Trophoblast cell (in vitro differentiated cells and primary cell): ENCODE measurements around the gene AFG3L2.

ENCODE experiments used
- DNase-seq, 2 donors: peaks; one replicate each; pipeline ENCODE4 v3.0.0-alpha.2; 2016
- H2AFZ ChIP-seq: 2 replicates; pipeline ENCODE4 v1.6.1; 2013; ENCODE audit warnings: low read length, moderate library complexity, mild to moderate bottlenecking; ENCODE audit not compliant: insufficient read depth, poor library complexity
- H2AK5ac ChIP-seq: 2 replicates; pipeline ENCODE4 v1.6.1; 2013; ENCODE audit warnings: mild to moderate bottlenecking, low read length
- H2BK120ac ChIP-seq: 2 replicates; pipeline ENCODE4 v1.6.1; 2013; ENCODE audit warnings: low read length, mild to moderate bottlenecking, moderate library complexity; ENCODE audit not compliant: insufficient read depth, poor library complexity
- H2BK12ac ChIP-seq: 2 replicates; pipeline ENCODE4 v1.6.1; 2013; ENCODE audit warnings: mild to moderate bottlenecking, low read length, moderate library complexity
- H2BK5ac ChIP-seq: 2 replicates; pipeline ENCODE4 v1.6.1; 2013; ENCODE audit warnings: low read length, low read depth, moderate library complexity, mild to moderate bottlenecking; ENCODE audit not compliant: poor library complexity
- H3K14ac ChIP-seq: 2 replicates; pipeline ENCODE4 v1.6.1; 2013; ENCODE audit warnings: mild to moderate bottlenecking, low read length
- H3K18ac ChIP-seq: 2 replicates; pipeline ENCODE4 v1.6.1; 2013; ENCODE audit warnings: mild to moderate bottlenecking, low read length
- H3K23ac ChIP-seq: 2 replicates; pipeline ENCODE4 v1.6.1; 2013; ENCODE audit warnings: low read length
- H3K27ac ChIP-seq: 2 replicates; pipeline ENCODE4 v1.5.1; 2013; ENCODE audit warnings: low read depth, mild to moderate bottlenecking, inconsistent platforms, low read length, moderate library complexity
- H3K27me3 ChIP-seq: 2 replicates; pipeline ENCODE4 v1.6.1; 2013; ENCODE audit warnings: inconsistent platforms, mild to moderate bottlenecking, low read length, moderate library complexity; ENCODE audit not compliant: insufficient read depth
- H3K36me3 ChIP-seq, 2 experiments: 1 replicate in 1 of 2; 2 replicates in 1 of 2; pipeline ENCODE4 v1.6.1; 2013; ENCODE audit warnings: low read length in 2 of 2, mild to moderate bottlenecking in 2 of 2, moderate library complexity in 1 of 2; ENCODE audit not compliant: insufficient read depth in 2 of 2, control insufficient read depth in 1 of 2
- H3K4ac ChIP-seq: 2 replicates; pipeline ENCODE4 v1.6.1; 2013; ENCODE audit warnings: low read depth, mild to moderate bottlenecking, low read length, moderate library complexity
- H3K4me1 ChIP-seq, 2 experiments: 1 replicate in 1 of 2; 2 replicates in 1 of 2; pipeline ENCODE4 v1.6.1; 2013; ENCODE audit warnings: low read length in 2 of 2, mild to moderate bottlenecking in 2 of 2, moderate library complexity in 1 of 2; ENCODE audit not compliant: insufficient read depth in 2 of 2, control insufficient read depth in 1 of 2
- H3K4me2 ChIP-seq: 2 replicates; pipeline ENCODE4 v1.6.1; 2013; ENCODE audit warnings: inconsistent platforms, mild to moderate bottlenecking, low read length, moderate library complexity
- H3K4me3 ChIP-seq: 2 replicates; pipeline ENCODE4 v1.5.1; 2013; ENCODE audit warnings: mild to moderate bottlenecking, low read depth, low read length, inconsistent platforms
- H3K79me1 ChIP-seq: one replicate; pipeline ENCODE4 v1.6.1; 2013; ENCODE audit warnings: low read length
- H3K79me2 ChIP-seq: 2 replicates; pipeline ENCODE4 v1.6.1; 2013; ENCODE audit warnings: low read length, mild to moderate bottlenecking; ENCODE audit not compliant: control insufficient read depth, insufficient read depth, poor library complexity
- H3K9ac ChIP-seq: 2 replicates; pipeline ENCODE4 v1.6.1; 2013; ENCODE audit warnings: mild to moderate bottlenecking, low read length
- H3K9me3 ChIP-seq: 2 replicates; pipeline ENCODE4 v1.6.1; 2013; ENCODE audit warnings: low read depth, mild to moderate bottlenecking, control low read depth, inconsistent platforms, low read length; ENCODE audit not compliant: insufficient read depth
- H4K12ac ChIP-seq: 2 replicates; pipeline ENCODE4 v1.6.1; 2013; ENCODE audit warnings: low read depth, mild to moderate bottlenecking, low read length, moderate library complexity
- H4K8ac ChIP-seq: 2 replicates; pipeline ENCODE4 v1.6.1; 2013; ENCODE audit warnings: low read depth, mild to moderate bottlenecking, low read length, moderate library complexity
- H4K91ac ChIP-seq: one replicate; pipeline ENCODE4 v1.6.1; 2013; ENCODE audit warnings: low read depth, mild to moderate bottlenecking, low read length, moderate library complexity
- WGBS: extraction: QIAGEN DNeasy Blood & Tissue Kit; methylation state at CpG from one replicate; pipeline ENCODE4 v1.1.7; 2013; ENCODE audit warnings: missing lambda C conversion rate; ENCODE audit not compliant: insufficient read length, insufficient coverage; ENCODE audit errors: extremely low coverage; 5-methylcytosine and 5-hydroxymethylcytosine counted together

AFG3L2 gene

GRCh38 chr18:12336171-12336613 lies 40.8 kb downstream of the AFG3L2 start:
- Histone ChIP-seq H4K12ac (no peak overlapping the region), H3K18ac (no peak overlapping the region), H2AFZ (no peak overlapping the region), H3K79me2 (no peaks in the 10 kb centered on the region), H3K14ac (no peak overlapping the region), H3K4me2 (no peak overlapping the region), H3K36me3 (peaks cover 7 to 21% of the 10 kb centered on the region in 2 experiments), H2BK120ac (no peak overlapping the region), H2BK5ac (no peak overlapping the region), H3K4ac (no peak overlapping the region), H3K27me3 (no peaks in the 10 kb centered on the region), H3K9ac (no peak overlapping the region), H3K79me1 (peaks cover 3% of the 10 kb centered on the region), H3K4me1 (peaks cover 32 to 36% of the 10 kb centered on the region in 2 experiments), H4K91ac (no peak overlapping the region), H4K8ac (no peak overlapping the region), H2BK12ac (no peak overlapping the region), H2AK5ac (no peak overlapping the region), H3K27ac (no peak overlapping the region), H3K23ac (no peak overlapping the region), H3K9me3 (no peaks in the 10 kb centered on the region), H3K4me3 (no peak overlapping the region)
- peak; percentile 87 to 93 for DNase-seq
- no CpG with 5 or more reads among the region's 2 CpGs for whole genome bisulfite sequencing

GRCh38 chr18:12335503-12335902 lies 41.5 kb downstream of the AFG3L2 start:
- Histone ChIP-seq H3K9me3 (no peaks in the 10 kb centered on the region), H3K4me3 (no peak overlapping the region), H3K18ac (peak overlapping the region; percentile 6), H3K4ac (no peak overlapping the region), H3K4me1 (peaks cover 32 to 36% of the 10 kb centered on the region in 2 experiments), H3K23ac (no peak overlapping the region), H4K8ac (peak overlapping the region; percentile 35), H3K79me2 (no peaks in the 10 kb centered on the region), H2BK120ac (no peak overlapping the region), H2AK5ac (peak overlapping the region; percentile 64), H3K79me1 (peaks cover 3% of the 10 kb centered on the region), H3K36me3 (peaks cover 4 to 16% of the 10 kb centered on the region in 2 experiments), H3K9ac (no peak overlapping the region), H4K91ac (no peak overlapping the region), H2AFZ (no peak overlapping the region), H3K27me3 (no peaks in the 10 kb centered on the region), H3K27ac (peak overlapping the region; percentile 19), H4K12ac (no peak overlapping the region), H3K4me2 (no peak overlapping the region), H2BK12ac (peak overlapping the region; percentile 54), H2BK5ac (no peak overlapping the region), H3K14ac (no peak overlapping the region)
- WGBS = no CpG with 5 or more reads among the region's 7 CpGs
- DNase-seq = no peak

DNA sequence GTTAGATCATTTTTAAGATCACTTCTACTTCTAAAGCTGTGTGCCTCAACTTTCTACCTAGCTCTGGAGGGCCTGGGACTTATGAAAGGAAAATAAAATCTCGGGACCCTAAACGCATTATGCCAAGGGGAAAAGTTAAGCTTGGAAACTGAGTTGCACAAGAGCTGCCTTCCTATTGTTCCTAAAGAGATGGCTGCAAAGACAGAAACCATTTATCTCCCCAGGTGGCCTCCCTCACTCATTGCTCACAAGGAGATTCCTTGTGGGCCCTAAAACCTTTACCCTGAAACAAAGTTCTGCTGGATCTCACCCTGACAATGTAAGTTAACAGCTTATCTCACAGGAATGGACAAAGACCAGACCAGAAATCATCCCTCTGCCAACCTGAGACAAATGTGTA lies 42.2 kb downstream of the AFG3L2 start:
- Histone ChIP-seq H3K27me3 (no peaks in the 10 kb centered on the region), H2BK120ac (no peak overlapping the region), H3K23ac (no peak overlapping the region), H3K4me1 (peaks cover 32 to 36% of the 10 kb centered on the region in 2 experiments), H4K12ac (no peak overlapping the region), H2AFZ (no peak overlapping the region), H3K14ac (no peak overlapping the region), H3K79me1 (peaks cover 3% of the 10 kb centered on the region), H3K27ac (no peak overlapping the region), H4K8ac (no peak overlapping the region), H2BK5ac (no peak overlapping the region), H2BK12ac (no peak overlapping the region), H3K4me2 (no peak overlapping the region), H3K36me3 (peaks cover 5 to 17% of the 10 kb centered on the region in 2 experiments), H3K4me3 (no peak overlapping the region), H3K4ac (no peak overlapping the region), H3K9me3 (no peaks in the 10 kb centered on the region), H3K79me2 (no peaks in the 10 kb centered on the region), H2AK5ac (no peak overlapping the region), H4K91ac (no peak overlapping the region), H3K9ac (no peak overlapping the region), H3K18ac (no peak overlapping the region)
- no peak for DNase-seq
- WGBS = no CpG with 5 or more reads among the region's 2 CpGs

- Histone ChIP-seq H3K4me2 (no peak overlapping the region), H3K79me1 (peaks cover 3% of the 10 kb centered on the region), H3K14ac (no peak overlapping the region), H3K79me2 (no peaks in the 10 kb centered on the region), H2AFZ (no peak overlapping the region), H4K91ac (no peak overlapping the region), H2AK5ac (no peak overlapping the region), H4K12ac (no peak overlapping the region), H4K8ac (no peak overlapping the region), H3K9me3 (no peaks in the 10 kb centered on the region), H3K4ac (no peak overlapping the region), H3K4me1 (peaks cover 32 to 36% of the 10 kb centered on the region in 2 experiments), H3K23ac (no peak overlapping the region), H3K27ac (no peak overlapping the region), H3K36me3 (peaks cover 7 to 19% of the 10 kb centered on the region in 2 experiments), H3K27me3 (no peaks in the 10 kb centered on the region), H3K18ac (no peak overlapping the region), H3K4me3 (no peak overlapping the region), H2BK12ac (no peak overlapping the region), H2BK120ac (no peak overlapping the region), H2BK5ac (no peak overlapping the region), H3K9ac (no peak overlapping the region)
- DNase-seq = peak in 1 of 2 donors; percentile 26
- WGBS = no CpG with 5 or more reads among the region's 2 CpGs
Observed at GRCh38 chr18:12334366-12334808, 42.6 kb downstream of the AFG3L2 start.
